Measurements from ENCODE around the gene S100Z.

Gene S100Z

GRCh38 chr5:76952795-76953536, 103.2 kb downstream of the S100Z start, which contains the start of gene CRHBP:
TSS of gene CRHBP (plus strand) at chr5:76953045. CDS start at chr5:76953135, 90 bp downstream.
- DNase-seq (ENCODE audit: low spot score): no peak

- DNase-seq (ENCODE audit: low spot score): no peak
These were observed 104.0 kb downstream of the S100Z start for GRCh38 chr5:76953551-76954382.

GRCh38 chr5:76954383-76954763, 104.6 kb downstream of the S100Z start:
- DNase-seq (ENCODE audit: low spot score): no peak

- DNase-seq (ENCODE audit: low spot score): no peak
These were observed 106.2 kb downstream of the S100Z start for GRCh38 chr5:76956033-76956432.

- DNase-seq (ENCODE audit: low spot score): peak; percentile 62
These were observed 109.4 kb downstream of the S100Z start for GRCh38 chr5:76958991-76959767.

- no peak for DNase-seq (ENCODE audit: low spot score)
These were observed 110.3 kb downstream of the S100Z start for GRCh38 chr5:76960004-76960625.

- no peak for DNase-seq (ENCODE audit: low spot score)
These were observed 114.2 kb downstream of the S100Z start for GRCh38 chr5:76964060-76964459.
